Peyer's patch (tissue), 4 donors: ENCODE measurements around the gene DISC1. TPM values are rescaled to one million over a fixed set of nuclear protein-coding genes. Genes with fewer than 3 reads are reported as not detected.

Source experiments
- DNase-seq, 3 donors: peaks; one replicate each; pipeline ENCODE4 v3.0.0-alpha.2; 2017 to 2019
- H3K27ac ChIP-seq, 4 donors: fragments of 200-600 bp; sonication (generic); one replicate each; pipeline ENCODE4 v1.5.1; 2016 to 2019
- H3K27me3 ChIP-seq, 2 donors: fragments of 200-600 bp; sonication (generic); one replicate each; pipeline ENCODE4 v1.5.1; 2019
- H3K36me3 ChIP-seq, 3 donors: fragments of 200-600 bp; sonication (generic); one replicate each; pipeline ENCODE4 v1.5.1; 2016 to 2019
- H3K4me1 ChIP-seq, 4 donors: fragments of 200-600 bp; sonication (generic); one replicate each; pipeline ENCODE4 v1.5.1; 2016 to 2019
- H3K4me3 ChIP-seq, 4 donors: fragments of 200-600 bp; sonication (generic); 1 replicate in 3 of 4; 2 replicates in 1 of 4; pipeline ENCODE4 v1.5.1; 2016 to 2019; ENCODE audit warnings: mild to moderate bottlenecking in 1 of 4
- H3K9me3 ChIP-seq, 4 donors: fragments of 200-600 bp; sonication (generic); one replicate each; pipeline ENCODE4 v1.5.1; 2016 to 2019; ENCODE audit warnings: mild to moderate bottlenecking in 1 of 4
- CTCF ChIP-seq, 6 experiments: fragments of 450-650 bp in 4 of 6; fragments of 200-600 bp in 2 of 6; sonication (generic) in 1 of 6; IDR thresholded peaks; one replicate each; pipeline ENCODE4 v1.5.1; 2017 to 2019; ENCODE audit warnings: antibody characterized with exemption in 6 of 6, mild to moderate bottlenecking in 3 of 6, moderate library complexity in 1 of 6
- POLR2A ChIP-seq, 2 donors: fragments of 450-650 bp; IDR thresholded peaks; one replicate each; pipeline ENCODE4 v1.5.1; 2017; ENCODE audit warnings: antibody characterized with exemption in 2 of 2, mild to moderate bottlenecking in 2 of 2, moderate library complexity in 2 of 2
- total RNA-seq, 4 donors: library from RNA; depleted of rRNA; stranded (reverse); fragments of >200 nt; gene quantifications; one replicate each; pipeline ENCODE4 v1.1.0, GENCODE V29; 2016

Gene DISC1
- total RNA-seq, 4 donors from 2014 or later = 2.3 to 39.6 (median 5.6) TPM

GRCh38 chr1:231606712-231607111, 19.9 kb upstream of the DISC1 start:
- no peaks in the 10 kb centered on the region for H3K27me3 ChIP-seq
- TF ChIP-seq CTCF (IDR thresholded peaks at IDR 0.05) (no peak), POLR2A (IDR thresholded peaks at IDR 0.05) (no peak)
- no peaks in the 10 kb centered on the region for H3K36me3 ChIP-seq
- H3K9me3 ChIP-seq = no peaks in the 10 kb centered on the region
- no peak overlapping the region for H3K4me3 ChIP-seq
- DNase-seq = no peak
- no peak overlapping the region for H3K27ac ChIP-seq
- no peaks in the 10 kb centered on the region for H3K4me1 ChIP-seq

GRCh38 chr1:231610388-231610787, 16.2 kb upstream of the DISC1 start:
- TF ChIP-seq POLR2A (IDR thresholded peaks at IDR 0.05) (no peak), CTCF (IDR thresholded peaks at IDR 0.05) (no peak)
- Histone ChIP-seq H3K9me3 (no peaks in the 10 kb centered on the region), H3K4me3 (no peak overlapping the region), H3K4me1 (peaks cover 0 to 23% (median 3%) of the 10 kb centered on the region in 4 donors), H3K27ac (no peak overlapping the region), H3K36me3 (no peaks in the 10 kb centered on the region), H3K27me3 (no peaks in the 10 kb centered on the region)
- no peak for DNase-seq

GRCh38 chr1:231611111-231611510, 15.5 kb upstream of the DISC1 start:
- Histone ChIP-seq H3K4me1 (peaks cover 0 to 23% (median 3%) of the 10 kb centered on the region in 4 donors), H3K27ac (no peak overlapping the region), H3K4me3 (no peak overlapping the region), H3K27me3 (no peaks in the 10 kb centered on the region), H3K9me3 (no peaks in the 10 kb centered on the region), H3K36me3 (no peaks in the 10 kb centered on the region)
- TF ChIP-seq POLR2A (IDR thresholded peaks at IDR 0.05) (no peak), CTCF (IDR thresholded peaks at IDR 0.05) (no peak)
- no peak for DNase-seq

- no peak overlapping the region for H3K4me3 ChIP-seq
- H3K9me3 ChIP-seq = no peaks in the 10 kb centered on the region
- TF ChIP-seq POLR2A (IDR thresholded peaks at IDR 0.05) (no peak), CTCF (IDR thresholded peaks at IDR 0.05) (no peak)
- DNase-seq = no peak
- H3K27me3 ChIP-seq = no peaks in the 10 kb centered on the region
- H3K36me3 ChIP-seq = no peaks in the 10 kb centered on the region
- peak overlapping the region in 3 of 4 donors; percentile 27 to 70 (median 37) for H3K27ac ChIP-seq
- H3K4me1 ChIP-seq = peaks cover 0 to 23% (median 3%) of the 10 kb centered on the region in 4 donors
These were observed 14.7 kb upstream of the DISC1 start for GRCh38 chr1:231611851-231612250.

- Histone ChIP-seq H3K36me3 (no peaks in the 10 kb centered on the region), H3K27ac (peak overlapping the region in 3 of 4 donors; percentile 37 to 70 (median 45))
- DNase-seq = peak in 2 of 3 donors; percentile 84 to 89
These were observed 14.0 kb upstream of the DISC1 start for GRCh38 chr1:231612393-231613089.

More at GRCh38 chr1:231612393-231613089, 14.0 kb upstream of the DISC1 start:
- TF ChIP-seq CTCF (IDR thresholded peaks at IDR 0.05) (no peak), POLR2A (IDR thresholded peaks at IDR 0.05) (no peak)
- peaks cover 0 to 23% (median 3%) of the 10 kb centered on the region in 4 donors for H3K4me1 ChIP-seq
- peak overlapping the region in 1 of 4 donors; percentile 23 for H3K4me3 ChIP-seq
- H3K9me3 ChIP-seq = no peaks in the 10 kb centered on the region
- H3K27me3 ChIP-seq = no peaks in the 10 kb centered on the region
